HUES48 (cell line): Measurements from ENCODE around the gene CHCT1.
A peak's percentile ranks its signal among the peaks of the same experiment; 100 is the strongest.
"Not testable (repeated sequence)": the region's sequence is repeated elsewhere in the genome, so short reads cannot be mapped to it uniquely, and the experiment has no call there.

Experiments used
- H3K27ac ChIP-seq: one replicate; pipeline ENCODE4 v1.7.0; 2013; ENCODE audit warnings: low read depth, low read length, inconsistent platforms
- H3K27me3 ChIP-seq: 2 replicates; pipeline ENCODE4 v1.6.1; 2013; ENCODE audit warnings: mild to moderate bottlenecking, low read length; ENCODE audit not compliant: control insufficient read depth, insufficient read depth
- H3K36me3 ChIP-seq: 2 replicates; pipeline ENCODE4 v1.6.1; 2013; ENCODE audit warnings: low read length; ENCODE audit not compliant: control insufficient read depth, insufficient read depth
- H3K4me1 ChIP-seq: 2 replicates; pipeline ENCODE4 v1.6.1; 2013; ENCODE audit warnings: mild to moderate bottlenecking, low read length; ENCODE audit not compliant: control insufficient read depth, insufficient read depth
- H3K4me3 ChIP-seq: 2 replicates; pipeline ENCODE4 v1.5.1; 2013; ENCODE audit warnings: mild to moderate bottlenecking, low read depth, low read length
- H3K9ac ChIP-seq: 2 replicates; pipeline ENCODE4 v1.6.1; 2013; ENCODE audit warnings: mild to moderate bottlenecking, low read depth, low read length, moderate library complexity
- H3K9me3 ChIP-seq: 2 replicates; pipeline ENCODE4 v1.6.1; 2013; ENCODE audit warnings: low read length; ENCODE audit not compliant: control insufficient read depth, insufficient read depth

Gene CHCT1

GRCh38 chr17:60403523-60403810, 18.8 kb upstream of the CHCT1 start:
- H3K9ac ChIP-seq = no peak overlapping the region
- no peaks in the 10 kb centered on the region for H3K36me3 ChIP-seq
- no peak overlapping the region for H3K4me3 ChIP-seq
- no peaks in the 10 kb centered on the region for H3K27me3 ChIP-seq
- no peaks in the 10 kb centered on the region for H3K4me1 ChIP-seq
- no peak overlapping the region for H3K27ac ChIP-seq
- no peaks in the 10 kb centered on the region for H3K9me3 ChIP-seq

- Histone ChIP-seq H3K9ac (no peak overlapping the region), H3K36me3 (no peaks in the 10 kb centered on the region), H3K27ac (no peak overlapping the region), H3K27me3 (no peaks in the 10 kb centered on the region), H3K4me1 (no peaks in the 10 kb centered on the region), H3K9me3 (no peaks in the 10 kb centered on the region), H3K4me3 (no peak overlapping the region)
Measured at GRCh38 chr17:60403962-60404361, 18.3 kb upstream of the CHCT1 start.

- H3K4me3 ChIP-seq = no peak overlapping the region
- H3K27ac ChIP-seq = no peak overlapping the region
- no peak overlapping the region for H3K9ac ChIP-seq
- H3K36me3 ChIP-seq = no peaks in the 10 kb centered on the region
- H3K9me3 ChIP-seq = no peaks in the 10 kb centered on the region
- H3K27me3 ChIP-seq = no peaks in the 10 kb centered on the region
- H3K4me1 ChIP-seq = no peaks in the 10 kb centered on the region
Measured at GRCh38 chr17:60406887-60407286, 15.4 kb upstream of the CHCT1 start.

- H3K4me1 ChIP-seq = no peaks in the 10 kb centered on the region
- H3K4me3 ChIP-seq = no peak overlapping the region
- H3K36me3 ChIP-seq = no peaks in the 10 kb centered on the region
- H3K9ac ChIP-seq = no peak overlapping the region
- no peaks in the 10 kb centered on the region for H3K27me3 ChIP-seq
- H3K27ac ChIP-seq = no peak overlapping the region
- H3K9me3 ChIP-seq = no peaks in the 10 kb centered on the region
Measured at GRCh38 chr17:60410001-60410400, 12.3 kb upstream of the CHCT1 start.

GRCh38 chr17:60412701-60413100, 9.6 kb upstream of the CHCT1 start:
- Histone ChIP-seq H3K27me3 (no peaks in the 10 kb centered on the region), H3K4me3 (no peak overlapping the region), H3K27ac (no peak overlapping the region), H3K9me3 (no peaks in the 10 kb centered on the region), H3K36me3 (no peaks in the 10 kb centered on the region), H3K4me1 (no peaks in the 10 kb centered on the region), H3K9ac (no peak overlapping the region)

- Histone ChIP-seq H3K27ac (no peak overlapping the region), H3K27me3 (no peaks in the 10 kb centered on the region), H3K9ac (no peak overlapping the region), H3K4me3 (no peak overlapping the region), H3K9me3 (no peaks in the 10 kb centered on the region), H3K4me1 (no peaks in the 10 kb centered on the region), H3K36me3 (no peaks in the 10 kb centered on the region)
Measured at GRCh38 chr17:60415146-60415545, 7.1 kb upstream of the CHCT1 start.

GRCh38 chr17:60416368-60416925, 5.8 kb upstream of the CHCT1 start:
- 0 out of 2 replicates have a peak, but pooled peaks cover 3% of the 10 kb centered on the region for H3K4me1 ChIP-seq
- no peaks in the 10 kb centered on the region for H3K36me3 ChIP-seq
- H3K9ac ChIP-seq = no peak overlapping the region
- no peak overlapping the region for H3K4me3 ChIP-seq
- no peaks in the 10 kb centered on the region for H3K9me3 ChIP-seq
- H3K27me3 ChIP-seq = no peaks in the 10 kb centered on the region
- H3K27ac ChIP-seq = no peak overlapping the region

- not testable (repeated sequence) for H3K4me3 ChIP-seq, H3K36me3 ChIP-seq, H3K27ac ChIP-seq, H3K4me1 ChIP-seq, H3K9me3 ChIP-seq, H3K9ac ChIP-seq
- peaks cover 11% of the 10 kb centered on the region for H3K27me3 ChIP-seq
Measured at GRCh38 chr17:60419003-60419402, 3.3 kb upstream of the CHCT1 start.

- not testable (repeated sequence) for H3K9me3 ChIP-seq, H3K36me3 ChIP-seq, H3K27ac ChIP-seq, H3K9ac ChIP-seq, H3K4me1 ChIP-seq, H3K4me3 ChIP-seq
- H3K27me3 ChIP-seq = peaks cover 11% of the 10 kb centered on the region
Measured at GRCh38 chr17:60419875-60420274, 2.4 kb upstream of the CHCT1 start.

GRCh38 chr17:60421273-60422161, 772 bp upstream of the CHCT1 start:
- no peaks in the 10 kb centered on the region for H3K9me3 ChIP-seq
- H3K27ac ChIP-seq = no peak overlapping the region
- peaks cover 10% of the 10 kb centered on the region; the same call in 1 of the 2 replicates for H3K4me1 ChIP-seq
- peak overlapping the region; percentile 85 for H3K4me3 ChIP-seq
- peak overlapping the region; percentile 74 for H3K9ac ChIP-seq
- H3K36me3 ChIP-seq = no peaks in the 10 kb centered on the region
- peaks cover 11% of the 10 kb centered on the region for H3K27me3 ChIP-seq

- H3K27ac ChIP-seq = no peak overlapping the region
- H3K36me3 ChIP-seq = no peaks in the 10 kb centered on the region
- peaks cover 11% of the 10 kb centered on the region for H3K27me3 ChIP-seq
- no peak overlapping the region for H3K9ac ChIP-seq
- no peaks in the 10 kb centered on the region for H3K9me3 ChIP-seq
- H3K4me3 ChIP-seq = no peak overlapping the region
- H3K4me1 ChIP-seq = peaks cover 10% of the 10 kb centered on the region; the same call in 1 of the 2 replicates
Measured at GRCh38 chr17:60423865-60424264, 1.6 kb downstream of the CHCT1 start.
